ENCODE results near the gene KCNJ4.
A peak's percentile ranks its signal among the peaks of the same experiment; 100 is the strongest.

Gene KCNJ4

DNA sequence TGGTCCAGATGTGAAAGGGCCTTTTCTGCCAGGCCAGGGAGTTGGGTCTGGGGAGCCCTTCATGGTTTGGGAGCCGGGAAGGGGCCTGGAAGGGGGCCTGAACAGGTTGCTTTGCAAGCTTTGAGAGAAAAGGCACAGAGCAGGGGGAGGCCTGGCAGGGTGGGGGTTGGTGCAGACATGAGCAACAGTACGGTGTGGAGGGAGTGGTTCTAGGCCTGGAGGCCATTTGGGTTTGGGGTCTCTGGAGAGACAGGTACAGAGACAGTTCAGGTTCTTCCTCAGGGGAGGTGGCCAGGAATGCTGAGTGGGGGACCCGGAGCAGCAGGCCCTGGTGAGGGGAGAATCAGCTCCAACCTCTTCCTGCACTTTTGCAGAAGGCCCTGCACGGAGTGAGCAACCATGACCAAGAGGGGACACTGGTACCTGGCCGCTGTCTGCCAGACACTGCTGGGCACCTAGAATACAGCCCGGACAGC is 14.3 kb upstream of the KCNJ4 start:
- no peak for DNase-seq

GRCh38 chr22:38468443-38469305 is 13.7 kb upstream of the KCNJ4 start:
- DNase-seq = peak; percentile 50

- peak; percentile 80 for DNase-seq
Observed at GRCh38 chr22:38467904-38468442, 13.0 kb upstream of the KCNJ4 start, which contains the start of gene KDELR3. Gene KDELR3 (plus strand): TSS chr22:38468096. CDS start chr22:38468234, 138 bp downstream.

DNA sequence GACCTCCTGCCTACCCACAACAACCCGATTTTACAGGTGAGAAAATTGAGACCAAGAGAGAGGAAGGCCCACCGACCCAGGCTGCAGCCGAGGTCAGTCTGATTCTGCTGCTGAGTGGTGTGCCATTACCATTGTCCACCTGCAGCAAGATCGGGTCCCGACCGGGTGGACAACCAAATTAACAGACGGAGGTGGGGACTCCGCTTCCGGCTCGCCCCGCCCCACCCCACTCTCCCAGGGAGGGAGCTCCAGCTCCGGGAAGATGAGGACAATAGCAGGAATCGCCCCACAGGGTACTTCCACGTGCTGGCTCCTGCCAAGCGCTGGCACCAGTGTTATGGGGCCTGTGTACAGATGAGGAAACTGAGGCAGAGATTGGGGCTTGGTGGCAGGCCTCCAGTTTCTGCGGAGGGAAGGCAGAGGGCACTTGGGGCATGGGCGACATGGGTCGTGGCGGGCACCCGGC is 12.5 kb upstream of the KCNJ4 start:
- no peak for DNase-seq

GRCh38 chr22:38465673-38466490 is 10.9 kb upstream of the KCNJ4 start:
- peak; percentile 74 for DNase-seq

- no peak for DNase-seq
Observed at GRCh38 chr22:38464992-38465672, 10.1 kb upstream of the KCNJ4 start.

- no peak for DNase-seq
Observed at GRCh38 chr22:38462960-38463784, 8.2 kb upstream of the KCNJ4 start.

- peak; percentile 81 for DNase-seq
Observed at GRCh38 chr22:38461414-38462081, 6.5 kb upstream of the KCNJ4 start.

- DNase-seq = no peak
Observed at GRCh38 chr22:38461057-38461413, 6.0 kb upstream of the KCNJ4 start.

- no peak for DNase-seq
Observed at GRCh38 chr22:38460426-38460840, 5.4 kb upstream of the KCNJ4 start.

DNA sequence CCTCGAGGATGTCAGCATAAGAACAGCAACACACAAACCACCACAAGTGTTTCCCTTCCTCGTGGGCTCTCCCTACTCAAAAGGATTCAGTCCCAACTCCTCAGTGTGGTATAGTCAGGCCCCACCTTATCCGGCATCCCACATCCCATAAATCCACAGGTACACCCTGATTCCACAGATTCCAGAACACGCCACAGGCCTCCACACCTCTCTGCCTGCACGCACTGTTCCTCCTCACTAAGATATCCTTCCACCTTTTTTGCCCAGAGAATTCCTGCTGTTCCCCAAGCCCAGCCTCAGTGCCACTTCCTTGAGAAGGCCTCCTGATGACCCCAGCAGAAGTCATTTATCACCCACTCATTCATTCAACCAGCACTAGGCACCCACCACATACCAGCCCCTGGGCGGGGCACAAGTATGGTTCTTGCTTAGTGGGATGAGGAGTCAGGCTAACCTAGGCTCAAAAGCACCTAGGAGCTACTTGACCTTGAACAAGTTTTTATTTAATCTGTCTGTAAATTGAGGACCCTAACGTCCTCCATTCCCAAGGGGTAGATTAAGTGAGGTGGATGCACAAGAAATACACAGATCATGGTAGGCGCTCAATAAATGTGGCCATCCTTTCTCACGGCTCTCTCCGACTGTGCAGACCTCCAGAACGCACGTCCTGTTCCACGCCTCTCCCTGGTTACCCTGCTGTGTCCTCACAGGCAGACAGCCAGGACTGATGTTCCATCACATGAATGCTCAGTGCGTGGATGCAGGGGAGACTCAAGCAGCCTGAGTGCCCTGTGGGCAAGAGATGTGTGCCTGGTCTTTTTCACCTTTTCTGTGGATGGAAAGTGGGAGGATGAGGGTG is 2.1 kb upstream of the KCNJ4 start:
- DNase-seq = no peak

DNA sequence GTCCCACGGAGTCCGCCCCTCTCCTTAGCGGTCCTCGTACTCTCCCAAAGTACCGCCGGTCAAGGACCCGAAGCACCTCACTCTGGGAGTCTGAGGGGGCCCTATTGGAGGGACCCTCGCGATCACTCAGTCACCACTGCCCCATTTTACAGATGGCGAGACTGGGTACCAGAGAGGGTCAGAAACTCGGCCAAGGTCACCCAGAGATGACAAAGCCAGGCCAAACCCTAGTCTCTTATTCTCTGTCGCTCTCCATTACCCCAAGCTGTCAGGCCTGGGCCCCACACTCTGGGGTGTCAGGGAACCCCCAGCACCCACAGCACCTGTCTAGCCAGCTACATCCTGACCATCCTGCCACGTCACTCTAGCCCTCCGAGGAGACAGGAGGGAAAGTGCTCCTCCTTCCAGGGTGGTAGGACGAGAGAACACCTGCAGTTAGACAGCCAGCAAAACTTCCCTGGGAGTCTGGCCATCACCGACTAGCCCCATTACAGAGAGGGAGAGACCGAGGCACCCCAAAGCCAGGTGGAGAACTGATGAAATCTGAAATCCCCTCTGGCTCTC is 1.4 kb upstream of the KCNJ4 start:
- DNase-seq = no peak

- DNase-seq = peak; percentile 31
Observed at GRCh38 chr22:38455530-38456271, 702 bp upstream of the KCNJ4 start.

GRCh38 chr22:38454353-38455075 is 485 bp downstream of the KCNJ4 start:
- no peak for DNase-seq

DNA sequence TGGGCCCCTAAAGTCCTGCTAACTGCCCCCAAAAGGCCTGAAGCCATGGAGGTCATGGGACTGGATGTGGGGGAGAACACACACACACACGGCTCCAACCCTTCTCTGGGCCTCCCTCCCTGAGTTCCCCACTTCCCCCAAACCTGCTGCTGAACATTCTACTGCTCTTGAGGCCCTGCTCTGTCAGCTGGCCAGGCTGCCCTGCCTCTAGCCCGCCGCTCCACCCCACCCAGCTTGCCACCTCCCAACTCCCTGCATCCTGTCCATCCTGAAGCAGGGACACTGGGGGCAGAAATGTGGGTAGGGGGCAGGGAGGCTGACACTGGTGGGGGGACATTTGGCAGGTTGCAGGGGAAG is 1.0 kb downstream of the KCNJ4 start:
- no peak for DNase-seq

DNA sequence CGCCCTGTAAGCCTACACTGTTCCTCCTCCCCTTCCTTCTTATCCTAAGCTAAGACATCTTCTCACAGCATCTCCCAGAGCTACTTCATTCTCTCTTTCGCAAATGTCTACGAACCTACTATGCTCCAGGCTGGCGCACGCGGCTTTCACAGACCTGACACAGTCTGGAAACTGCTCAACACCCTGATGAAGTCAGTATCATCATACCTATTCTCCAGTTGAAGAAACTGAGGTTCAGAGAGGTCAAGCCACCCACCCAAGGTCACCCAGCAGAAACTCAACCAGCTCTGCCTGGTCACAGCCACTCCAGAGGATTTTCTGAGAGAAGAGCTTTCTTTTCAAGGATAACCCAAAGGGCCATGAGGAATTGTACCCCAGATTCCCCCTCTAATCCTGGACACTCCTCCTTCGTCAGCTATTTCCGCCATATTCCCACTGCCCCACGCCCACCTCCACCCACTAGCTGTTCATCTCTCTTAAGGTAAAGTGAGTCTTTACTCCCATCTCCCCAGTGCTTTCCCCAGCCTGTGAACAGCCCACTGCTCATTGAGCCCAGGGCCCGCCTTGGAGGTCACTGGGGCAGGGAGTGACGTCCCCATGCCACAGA is 1.8 kb downstream of the KCNJ4 start:
- no peak for DNase-seq

GRCh38 chr22:38452373-38453065 is 2.5 kb downstream of the KCNJ4 start:
- peak; percentile 40 for DNase-seq

Data from fibroblast of skin of right biceps (primary cell).